AG04449 (cell line): ENCODE data around the gene PREP.
A peak's percentile ranks its signal among the peaks of the same experiment; 100 is the strongest.

Experiments used
- CTCF ChIA-PET: fragments of 350-600 bp; formaldehyde crosslinking; extraction: SDS; loops from one replicate; lab custom pipeline; 2021; ENCODE audit warnings: antibody characterized with exemption; lab: Yijun Ruan, JAX
- POLR2A ChIA-PET: fragments of 400-600, 350-600 bp; formaldehyde crosslinking; extraction: SDS; loops from one replicate; lab custom pipeline; 2020; ENCODE audit warnings: antibody characterized with exemption, inconsistent platforms; lab: Yijun Ruan, JAX
- DNase-seq: peaks from one replicate; pipeline ENCODE4 v3.0.0-alpha.2; 2010; ENCODE audit warnings: low read depth, low spot score
- H3K4me3 ChIP-seq: 2 replicates; pipeline ENCODE4 v1.5.1; 2011; ENCODE audit warnings: low read depth, mild to moderate bottlenecking, control low read depth, low read length
- TF ChIP-seq, protein P1 (sequence below): IDR thresholded peaks from one replicate; pipeline ENCODE4 v1.5.1; 2011; ENCODE audit warnings: mild to moderate bottlenecking, moderate library complexity, low read length, control low read depth, inconsistent platforms; ENCODE audit not compliant: insufficient read depth; ENCODE audit errors: missing control alignments

The PREP gene

DNA sequence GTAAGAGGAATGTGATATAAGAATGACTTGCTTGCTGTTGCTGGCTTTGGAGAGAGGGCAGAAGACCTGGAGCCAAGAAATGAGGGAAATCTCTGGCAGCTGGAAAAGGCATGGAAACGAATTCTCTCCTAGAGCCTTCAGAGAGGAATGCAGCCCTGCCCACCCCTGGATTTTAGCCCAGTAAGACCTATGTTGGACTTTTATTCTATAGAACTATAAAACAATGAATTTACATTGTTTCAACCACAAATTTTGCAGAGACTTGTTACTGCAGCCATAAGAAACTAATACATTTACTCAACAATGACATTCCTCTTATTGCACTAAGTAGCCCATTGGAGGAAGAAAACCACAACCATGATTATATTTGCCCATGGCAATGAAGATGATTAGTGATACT is 39.5 kb upstream of the PREP start:
- ChIA-PET POLR2A (no interaction called here), CTCF (interaction anchor here (1.0 kb wide), 1 partner anchor 12 kb away, joined by 4 read pairs; no protein-coding TSS in a partner anchor)
- H3K4me3 ChIP-seq: no peak overlapping the region
- TF ChIP-seq, protein P1, sequence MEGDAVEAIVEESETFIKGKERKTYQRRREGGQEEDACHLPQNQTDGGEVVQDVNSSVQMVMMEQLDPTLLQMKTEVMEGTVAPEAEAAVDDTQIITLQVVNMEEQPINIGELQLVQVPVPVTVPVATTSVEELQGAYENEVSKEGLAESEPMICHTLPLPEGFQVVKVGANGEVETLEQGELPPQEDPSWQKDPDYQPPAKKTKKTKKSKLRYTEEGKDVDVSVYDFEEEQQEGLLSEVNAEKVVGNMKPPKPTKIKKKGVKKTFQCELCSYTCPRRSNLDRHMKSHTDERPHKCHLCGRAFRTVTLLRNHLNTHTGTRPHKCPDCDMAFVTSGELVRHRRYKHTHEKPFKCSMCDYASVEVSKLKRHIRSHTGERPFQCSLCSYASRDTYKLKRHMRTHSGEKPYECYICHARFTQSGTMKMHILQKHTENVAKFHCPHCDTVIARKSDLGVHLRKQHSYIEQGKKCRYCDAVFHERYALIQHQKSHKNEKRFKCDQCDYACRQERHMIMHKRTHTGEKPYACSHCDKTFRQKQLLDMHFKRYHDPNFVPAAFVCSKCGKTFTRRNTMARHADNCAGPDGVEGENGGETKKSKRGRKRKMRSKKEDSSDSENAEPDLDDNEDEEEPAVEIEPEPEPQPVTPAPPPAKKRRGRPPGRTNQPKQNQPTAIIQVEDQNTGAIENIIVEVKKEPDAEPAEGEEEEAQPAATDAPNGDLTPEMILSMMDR: no peak
- DNase-seq: no peak

DNA sequence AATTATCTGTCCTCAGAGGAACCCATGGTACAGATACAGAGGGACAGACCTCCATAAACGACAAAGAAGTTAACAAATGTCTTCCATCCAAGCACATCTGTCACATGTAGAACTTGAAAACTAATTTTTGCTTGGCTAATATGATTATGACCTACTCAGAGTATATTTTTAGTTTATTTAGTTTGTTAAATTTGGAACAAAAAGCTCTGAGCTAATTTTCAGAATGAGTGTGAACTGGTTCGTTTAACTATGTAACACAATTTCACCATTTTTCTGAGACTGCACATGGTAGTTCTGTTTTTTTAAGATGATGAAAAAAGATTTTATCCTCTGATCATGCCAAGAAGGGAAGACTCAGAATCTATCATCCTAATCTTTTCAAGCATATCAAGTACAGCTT is 34.4 kb upstream of the PREP start:
- POLR2A ChIA-PET: no interaction called here
- TF ChIP-seq, protein P1: no peak
- no peak for DNase-seq
- CTCF ChIA-PET: interaction anchor here (0.7 to 1.0 kb wide), 2 partner anchors 14 to 16 kb away, joined by 3 to 4 read pairs; no protein-coding TSS in a partner anchor
- H3K4me3 ChIP-seq: no peak overlapping the region

DNA sequence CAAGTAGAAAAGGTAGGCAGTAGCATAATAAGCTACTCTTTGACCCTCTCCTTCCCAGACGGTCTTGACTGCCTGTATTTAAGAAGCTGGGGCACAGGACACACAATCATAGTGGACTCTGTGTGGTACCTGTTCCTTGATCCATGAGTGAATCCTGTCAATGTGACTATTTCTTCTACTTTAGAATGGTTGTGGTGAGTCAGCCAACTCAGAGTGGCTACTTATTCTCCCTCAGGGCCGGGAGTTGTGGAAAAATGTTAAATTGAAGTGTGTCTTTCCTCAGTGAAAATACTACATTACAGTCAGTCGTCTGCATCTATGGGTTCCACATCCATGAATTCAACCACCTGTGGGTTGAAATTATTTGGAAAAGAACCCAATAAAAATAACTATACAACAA is 30.8 kb upstream of the PREP start:
- H3K4me3 ChIP-seq: no peak overlapping the region
- DNase-seq: no peak
- TF ChIP-seq, protein P1: no peak

DNA sequence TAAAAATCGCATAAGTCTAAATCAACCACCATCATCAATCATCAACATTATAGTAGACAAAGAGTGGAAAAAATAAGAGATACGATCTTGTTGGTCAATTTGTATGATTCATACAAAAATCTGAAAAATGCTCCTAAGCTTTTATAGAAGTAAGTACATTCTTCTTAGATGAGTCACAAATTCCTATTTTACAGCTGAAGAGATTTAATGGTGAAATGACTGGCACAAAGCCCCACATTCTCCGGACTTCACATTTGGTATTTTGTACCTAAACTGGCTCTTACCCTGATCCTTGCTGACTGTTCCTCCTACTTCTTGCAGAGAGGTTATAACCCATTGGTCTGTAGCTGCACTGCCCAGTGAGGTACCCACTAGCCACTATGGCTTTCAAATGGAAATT is 29.9 kb upstream of the PREP start:
- CTCF ChIA-PET: interaction anchor here (0.9 to 4.5 kb wide), 14 partner anchors 10 to 1547 kb away, joined by 3 to 46 read pairs (median 10); partner anchors contain the start of gene PRDM1
- DNase-seq: peak; percentile 65
- TF ChIP-seq, protein P1: no peak
- POLR2A ChIA-PET: no interaction called here
- no peak overlapping the region for H3K4me3 ChIP-seq

More for the DNA sequence above, 30.8 kb upstream of the PREP start:
- ChIA-PET CTCF (interaction anchor here (1.4 to 4.5 kb wide), 3 partner anchors 11 to 791 kb away, joined by 4 to 46 read pairs (median 10); partner anchors contain the start of gene PRDM1), POLR2A (no interaction called here)

DNA sequence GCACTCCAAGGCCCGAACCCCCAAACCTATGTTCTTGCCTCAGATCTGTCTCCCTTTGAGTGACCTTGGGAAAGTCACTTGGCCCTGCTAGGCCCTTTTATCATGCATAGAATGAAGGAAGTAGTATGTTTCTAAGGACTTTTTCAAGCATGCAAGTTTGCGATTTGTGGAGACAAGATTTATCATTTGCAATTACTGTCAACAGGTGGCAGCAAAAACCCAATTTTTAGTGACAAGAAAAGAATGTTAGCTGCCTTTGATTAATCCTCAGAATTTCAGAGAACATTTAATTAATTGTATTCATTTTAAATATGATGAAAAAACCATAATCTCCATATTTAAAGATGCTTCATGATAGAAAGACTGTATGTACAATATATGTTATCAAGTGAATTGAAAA is 28.3 kb upstream of the PREP start:
- TF ChIP-seq, protein P1: peak; percentile 25
- ChIA-PET CTCF (interaction anchor here (0.8 to 4.5 kb wide), 35 partner anchors 8 to 904 kb away, joined by 3 to 46 read pairs (median 6); partner anchors contain the start of gene PRDM1), POLR2A (interaction anchor here (0.7 kb wide), 1 partner anchor 766 kb away, joined by 4 read pairs; no protein-coding TSS in a partner anchor)
- no peak overlapping the region for H3K4me3 ChIP-seq
- DNase-seq: no peak

DNA sequence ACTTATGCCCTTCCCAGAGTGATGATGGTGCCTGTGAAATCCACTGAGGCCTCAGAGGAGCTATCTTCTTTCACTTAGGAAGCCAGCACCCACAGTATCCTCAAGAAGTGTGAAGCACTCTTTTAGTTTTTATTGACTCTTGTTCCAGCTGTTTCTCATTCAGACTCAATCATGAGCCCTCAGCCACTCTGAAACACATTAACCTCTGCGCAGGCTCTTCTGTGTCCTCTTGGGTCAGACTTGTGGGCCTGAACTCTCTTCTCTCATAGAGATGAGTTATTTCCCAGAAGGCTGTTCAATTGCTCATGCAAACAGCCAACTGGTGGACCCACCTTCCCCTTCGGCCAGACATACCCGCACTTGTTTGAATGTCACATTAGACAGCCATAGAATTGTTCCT is 27.8 kb upstream of the PREP start:
- H3K4me3 ChIP-seq: no peak overlapping the region
- no peak for DNase-seq
- TF ChIP-seq, protein P1: no peak
- ChIA-PET POLR2A (no interaction called here), CTCF (interaction anchor here (0.9 to 4.5 kb wide), 17 partner anchors 23 to 904 kb away, joined by 3 to 46 read pairs (median 9); partner anchors contain the start of gene PRDM1)
